Measurements from ENCODE around the gene TRMT2B. TPM values are rescaled to one million over a fixed set of nuclear protein-coding genes. Genes with fewer than 3 reads are reported as not detected.

TRMT2B gene
- total and polyA plus RNA-seq, 2 of the 13 experiments (the other 11 are each of a cell fraction or from before 2014, with no cell fraction given) = 7.0 to 11.2 TPM

DNA sequence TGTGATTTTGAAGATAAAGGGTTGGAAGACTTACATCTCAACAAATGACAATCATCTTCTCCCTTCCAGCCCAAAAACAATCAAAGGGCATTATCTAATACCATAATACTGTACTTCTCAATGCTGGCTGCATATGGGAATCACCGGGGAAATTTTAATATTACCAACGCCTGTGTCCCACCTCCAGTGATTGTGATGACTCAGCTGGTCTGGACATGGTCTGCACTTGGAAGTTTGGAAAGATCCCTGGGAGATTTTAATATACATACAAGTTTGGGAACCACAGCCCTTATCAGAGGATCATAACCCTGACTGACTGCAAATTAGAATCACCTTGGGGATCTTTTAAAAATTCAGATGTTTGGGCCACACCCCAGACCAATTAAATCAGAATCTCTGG, 52.5 kb downstream of the TRMT2B start:
- Histone ChIP-seq H3K4me1 (ENCODE audit: insufficient read depth, low read length) (peaks cover 8% of the 10 kb centered on the region), H2AFZ (ENCODE audit: low read length) (no peak overlapping the region), H3K36me3 (replicated peaks in 1 of 2; ENCODE audit: control insufficient read depth in 1 of 2, insufficient read depth in 2 of 2, low read length in 2 of 2) (no peaks in the 10 kb centered on the region), H3K79me2 (ENCODE audit: insufficient read depth, low read length) (no peaks in the 10 kb centered on the region), H3K4me3 (replicated peaks in 1 of 3; ENCODE audit: insufficient read depth in 1 of 3, low read depth in 2 of 3, low read length in 3 of 3) (no peak overlapping the region), H3K27ac (ENCODE audit: extremely low read length, insufficient read depth, low read length) (no peak overlapping the region), H3K27me3 (ENCODE audit: control insufficient read depth in 1 of 2, insufficient read depth in 2 of 2, low read length in 2 of 2) (no peaks in the 10 kb centered on the region), H3K9ac (ENCODE audit: insufficient read depth, low read depth, low read length) (no peak overlapping the region), H4K20me1 (ENCODE audit: insufficient read depth, low read length) (no peaks in the 10 kb centered on the region), H3K9me3 (ENCODE audit: low read length) (no peaks in the 10 kb centered on the region), H3K4me2 (ENCODE audit: low read depth, low read length) (no peak overlapping the region)
- TF ChIP-seq ZNF263 (CRISPR knock-in tag; IDR thresholded peaks at IDR 0.05) (no peak), NONO (IDR thresholded peaks at IDR 0.05) (no peak), NONO (CRISPR knock-in tag; conservative IDR thresholded peaks at IDR 0.05) (no peak), CC2D1A (CRISPR knock-in tag; IDR thresholded peaks at IDR 0.05) (no peak), MAFK (conservative IDR thresholded peaks at IDR 0.05 in 1 of 2, IDR thresholded peaks at IDR 0.05 in 1 of 2; ENCODE audit: low read length in 2 of 2) (peak; percentile 50 to 67), MAFF (IDR thresholded peaks at IDR 0.05; ENCODE audit: low read depth, low read length) (0 out of 2 replicates have a peak, but pooled peaks have one; percentile 45), ZNF33B (CRISPR knock-in tag; IDR thresholded peaks at IDR 0.05) (no peak)
- TF ChIP-seq, protein P1, sequence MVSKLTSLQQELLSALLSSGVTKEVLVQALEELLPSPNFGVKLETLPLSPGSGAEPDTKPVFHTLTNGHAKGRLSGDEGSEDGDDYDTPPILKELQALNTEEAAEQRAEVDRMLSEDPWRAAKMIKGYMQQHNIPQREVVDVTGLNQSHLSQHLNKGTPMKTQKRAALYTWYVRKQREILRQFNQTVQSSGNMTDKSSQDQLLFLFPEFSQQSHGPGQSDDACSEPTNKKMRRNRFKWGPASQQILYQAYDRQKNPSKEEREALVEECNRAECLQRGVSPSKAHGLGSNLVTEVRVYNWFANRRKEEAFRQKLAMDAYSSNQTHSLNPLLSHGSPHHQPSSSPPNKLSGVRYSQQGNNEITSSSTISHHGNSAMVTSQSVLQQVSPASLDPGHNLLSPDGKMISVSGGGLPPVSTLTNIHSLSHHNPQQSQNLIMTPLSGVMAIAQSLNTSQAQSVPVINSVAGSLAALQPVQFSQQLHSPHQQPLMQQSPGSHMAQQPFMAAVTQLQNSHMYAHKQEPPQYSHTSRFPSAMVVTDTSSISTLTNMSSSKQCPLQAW (CRISPR knock-in tag; IDR thresholded peaks at IDR 0.05) = no peak
- TF ChIP-seq, protein P2, sequence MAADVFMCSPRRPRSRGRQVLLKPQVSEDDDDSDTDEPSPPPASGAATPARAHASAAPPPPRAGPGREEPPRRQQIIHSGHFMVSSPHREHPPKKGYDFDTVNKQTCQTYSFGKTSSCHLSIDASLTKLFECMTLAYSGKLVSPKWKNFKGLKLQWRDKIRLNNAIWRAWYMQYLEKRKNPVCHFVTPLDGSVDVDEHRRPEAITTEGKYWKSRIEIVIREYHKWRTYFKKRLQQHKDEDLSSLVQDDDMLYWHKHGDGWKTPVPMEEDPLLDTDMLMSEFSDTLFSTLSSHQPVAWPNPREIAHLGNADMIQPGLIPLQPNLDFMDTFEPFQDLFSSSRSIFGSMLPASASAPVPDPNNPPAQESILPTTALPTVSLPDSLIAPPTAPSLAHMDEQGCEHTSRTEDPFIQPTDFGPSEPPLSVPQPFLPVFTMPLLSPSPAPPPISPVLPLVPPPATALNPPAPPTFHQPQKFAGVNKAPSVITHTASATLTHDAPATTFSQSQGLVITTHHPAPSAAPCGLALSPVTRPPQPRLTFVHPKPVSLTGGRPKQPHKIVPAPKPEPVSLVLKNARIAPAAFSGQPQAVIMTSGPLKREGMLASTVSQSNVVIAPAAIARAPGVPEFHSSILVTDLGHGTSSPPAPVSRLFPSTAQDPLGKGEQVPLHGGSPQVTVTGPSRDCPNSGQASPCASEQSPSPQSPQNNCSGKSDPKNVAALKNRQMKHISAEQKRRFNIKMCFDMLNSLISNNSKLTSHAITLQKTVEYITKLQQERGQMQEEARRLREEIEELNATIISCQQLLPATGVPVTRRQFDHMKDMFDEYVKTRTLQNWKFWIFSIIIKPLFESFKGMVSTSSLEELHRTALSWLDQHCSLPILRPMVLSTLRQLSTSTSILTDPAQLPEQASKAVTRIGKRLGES (CRISPR knock-in tag; IDR thresholded peaks at IDR 0.05; ENCODE audit: borderline replicate concordance) = no peak
- TF ChIP-seq, protein P3, sequence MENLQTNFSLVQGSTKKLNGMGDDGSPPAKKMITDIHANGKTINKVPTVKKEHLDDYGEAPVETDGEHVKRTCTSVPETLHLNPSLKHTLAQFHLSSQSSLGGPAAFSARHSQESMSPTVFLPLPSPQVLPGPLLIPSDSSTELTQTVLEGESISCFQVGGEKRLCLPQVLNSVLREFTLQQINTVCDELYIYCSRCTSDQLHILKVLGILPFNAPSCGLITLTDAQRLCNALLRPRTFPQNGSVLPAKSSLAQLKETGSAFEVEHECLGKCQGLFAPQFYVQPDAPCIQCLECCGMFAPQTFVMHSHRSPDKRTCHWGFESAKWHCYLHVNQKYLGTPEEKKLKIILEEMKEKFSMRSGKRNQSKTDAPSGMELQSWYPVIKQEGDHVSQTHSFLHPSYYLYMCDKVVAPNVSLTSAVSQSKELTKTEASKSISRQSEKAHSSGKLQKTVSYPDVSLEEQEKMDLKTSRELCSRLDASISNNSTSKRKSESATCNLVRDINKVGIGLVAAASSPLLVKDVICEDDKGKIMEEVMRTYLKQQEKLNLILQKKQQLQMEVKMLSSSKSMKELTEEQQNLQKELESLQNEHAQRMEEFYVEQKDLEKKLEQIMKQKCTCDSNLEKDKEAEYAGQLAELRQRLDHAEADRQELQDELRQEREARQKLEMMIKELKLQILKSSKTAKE (CRISPR knock-in tag; IDR thresholded peaks at IDR 0.05; ENCODE audit: borderline replicate concordance) = no peak
- ChIA-PET CTCF (ENCODE audit: low intra/inter-chr PET ratio, low total read pairs) (no interaction called here), POLR2A (no interaction called here)
- 90% methylated on average over 2 of the region's 2 CpGs for WGBS (ENCODE audit: low lambda C conversion rate)
- no peak for DNase-seq (ENCODE audit: low spot score)
- in situ Hi-C loops (cut with HindIII; ENCODE audit: extremely low pct_ligation_motif_present, low pct_unique_long_range_greater_than_20kb) (no loop called here), intact Hi-C loops (cut with micrococcal nuclease; ENCODE audit: unreplicated experiment) (no loop called here)
- ATAC-seq = no peak
- no TSS peak for BruUV-seq (replicated peaks)
- no peak for FAIRE-seq
